Spleen (tissue), 11 donors: ENCODE data around the gene SETBP1. TPM values are rescaled to one million over a fixed set of nuclear protein-coding genes. Genes with fewer than 3 reads are reported as not detected.

Source experiments
- DNase-seq: peaks from one replicate; pipeline ENCODE4 v3.0.0-alpha.2; 2020
- H3K27ac ChIP-seq, 8 donors: fragments of 200-600 bp; sonication (generic) in 7 of 8; 1 replicate in 4 of 8; 2 replicates in 4 of 8; pipeline versions ENCODE4 v1.5.0 to v1.8.0; 2016 to 2021; ENCODE audit warnings: inconsistent platforms in 4 of 8, mild to moderate bottlenecking in 4 of 8, moderate library complexity in 1 of 8
- H3K27me3 ChIP-seq, 7 donors: fragments of 200-600 bp; sonication (generic) in 6 of 7; replicated peaks in 1 of 7; 1 replicate in 4 of 7; 2 replicates in 3 of 7; pipeline versions ENCODE4 v1.5.0 to v1.8.0; 2016 to 2021; ENCODE audit warnings: inconsistent platforms in 3 of 7, mild to moderate bottlenecking in 1 of 7
- H3K36me3 ChIP-seq, 6 donors: fragments of 200-600 bp; sonication (generic) in 5 of 6; 1 replicate in 4 of 6; 2 replicates in 2 of 6; pipeline versions ENCODE4 v1.5.0 to v1.8.0; 2016 to 2021; ENCODE audit warnings: inconsistent platforms in 2 of 6
- H3K4me1 ChIP-seq, 6 donors: fragments of 200-600 bp; sonication (generic) in 5 of 6; 1 replicate in 3 of 6; 2 replicates in 3 of 6; pipeline versions ENCODE4 v1.5.0 to v1.8.0; 2016 to 2021; ENCODE audit warnings: inconsistent platforms in 3 of 6
- H3K4me3 ChIP-seq, 8 donors: fragments of 200-600 bp; sonication (generic) in 7 of 8; 1 replicate in 4 of 8; 2 replicates in 4 of 8; pipeline versions ENCODE4 v1.5.0 to v1.8.0; 2016 to 2021; ENCODE audit warnings: inconsistent platforms in 4 of 8, mild to moderate bottlenecking in 4 of 8, moderate library complexity in 2 of 8
- H3K9me3 ChIP-seq, 8 donors: fragments of 200-600 bp; sonication (generic) in 7 of 8; 1 replicate in 4 of 8; 2 replicates in 4 of 8; pipeline versions ENCODE4 v1.5.0 to v1.8.0; 2016 to 2021; ENCODE audit warnings: inconsistent platforms in 4 of 8
- CTCF ChIP-seq, 11 experiments: fragments of 200-600 bp in 7 of 11; fragments of 450-650 bp in 4 of 11; sonication (generic) in 4 of 11; IDR thresholded peaks in 8 of 11; conservative IDR thresholded peaks in 3 of 11; 1 replicate in 7 of 11; 2 replicates in 4 of 11; pipeline versions ENCODE4 v1.4.0 to v1.8.0; 2016 to 2021; ENCODE audit warnings: antibody characterized with exemption in 11 of 11, inconsistent platforms in 4 of 11, mild to moderate bottlenecking in 1 of 11
- POLR2A ChIP-seq, 3 donors: fragments of 450-650 bp; IDR thresholded peaks; one replicate each; pipeline ENCODE4 v1.5.1; 2017; ENCODE audit warnings: antibody characterized with exemption in 3 of 3, mild to moderate bottlenecking in 1 of 3
- POLR2AphosphoS5 ChIP-seq, 3 donors: sonication (generic); formaldehyde crosslinking; IDR thresholded peaks; one replicate each; pipeline ENCODE4 v1.5.1; 2017; ENCODE audit warnings: antibody characterized with exemption in 3 of 3
- whole genome bisulfite sequencing, 5 donors: extraction: QIAGEN DNeasy Blood & Tissue Kit in 3 of 5; methylation state at CpG; one replicate each; pipeline versions ENCODE4 v1.1.5 to v1.1.7; 2013 to 2018; 5-methylcytosine and 5-hydroxymethylcytosine counted together
- intact Hi-C: fragments of 100-400 bp; cut with DNase I; formaldehyde crosslinking; loops from one replicate; pipeline ENCODE4 v1.15.0; 2023; ENCODE audit warnings: low total_unique reads
- polyA plus RNA-seq, 3 donors: library from polyadenylated mRNA; stranded (reverse); fragments of 200-250 nt; gene quantifications; one replicate each; pipeline ENCODE4 v1.2.1, GENCODE V29; 2013
- total RNA-seq, 7 donors: library from RNA; depleted of rRNA in 3 of 7; stranded (reverse); fragments of >200 nt in 3 of 7; fragmentation: NEBNext Ultra II Directional in 4 of 7; extraction: Animal tissue kit (Norgen Biotek cat#: 25700) in 4 of 7; gene quantifications; one replicate each; pipeline versions ENCODE4 v1.1.0 to v1.2.1, GENCODE V29; 2016 to 2021
- donor health status: healthy with polysubstance abuse.
- donor health status: DM: no; HTN: no; CAD: no; lungs with moderate emphysema.
- donor health status: DM: no; HTN: no; CAD: no.
- donor health status: Bipolar disorder and iron deficiency.
- donor health status: healthy.
- donor health status: DM: no; HTN: no; CAD: no.
- donor health status: DM: yes; HTN: yes; CAD: no.

Gene SETBP1
- total and polyA plus RNA-seq, 10 donors = 2.0 to 50.7 (median 33.1) TPM

- no peak for DNase-seq
- H3K4me3 ChIP-seq = no peak overlapping the region
- intact Hi-C loops = no loop called here
- H3K27me3 ChIP-seq = no peaks in the 10 kb centered on the region
- H3K9me3 ChIP-seq = peaks cover 0 to 1% (median 0%) of the 10 kb centered on the region in 8 donors
- WGBS, 5 donors = 95 to 99% (median 97%) methylated on average over 6 of the region's 6 CpGs
- no peak for TF ChIP-seq POLR2AphosphoS5 (IDR thresholded peaks at IDR 0.05)
- no peak overlapping the region for H3K27ac ChIP-seq
- H3K4me1 ChIP-seq = peaks cover 3 to 40% (median 14%) of the 10 kb centered on the region in 6 donors
- no peaks in the 10 kb centered on the region for H3K36me3 ChIP-seq
Measured at GRCh38 chr18:44896846-44897245, 216.2 kb downstream of the SETBP1 start.

GRCh38 chr18:44897411-44897810 lies 216.7 kb downstream of the SETBP1 start:
- TF ChIP-seq POLR2AphosphoS5 (IDR thresholded peaks at IDR 0.05) (no peak), POLR2A (IDR thresholded peaks at IDR 0.05) (no peak), CTCF (IDR thresholded peaks at IDR 0.05 in 8 of 11, conservative IDR thresholded peaks at IDR 0.05 in 3 of 11) (no peak)
- 91 to 94% (median 92%) methylated on average over 8 of the region's 8 CpGs for WGBS, 5 donors
- Histone ChIP-seq H3K27me3 (no peaks in the 10 kb centered on the region), H3K27ac (no peak overlapping the region), H3K4me3 (no peak overlapping the region), H3K4me1 (peaks cover 3 to 40% (median 14%) of the 10 kb centered on the region in 6 donors), H3K36me3 (no peaks in the 10 kb centered on the region), H3K9me3 (no peaks in the 10 kb centered on the region)
- DNase-seq = no peak
- intact Hi-C loops = no loop called here

GRCh38 chr18:44897816-44898215 lies 217.1 kb downstream of the SETBP1 start:
- no peak overlapping the region for H3K4me3 ChIP-seq
- no peak for TF ChIP-seq POLR2AphosphoS5 (IDR thresholded peaks at IDR 0.05)
- no peak for TF ChIP-seq CTCF (IDR thresholded peaks at IDR 0.05 in 8 of 11, conservative IDR thresholded peaks at IDR 0.05 in 3 of 11)
- TF ChIP-seq POLR2A (IDR thresholded peaks at IDR 0.05) = no peak
- intact Hi-C loops = no loop called here
- no peak for DNase-seq
- no peaks in the 10 kb centered on the region for H3K36me3 ChIP-seq
- H3K9me3 ChIP-seq = no peaks in the 10 kb centered on the region
- no peaks in the 10 kb centered on the region for H3K27me3 ChIP-seq
- peaks cover 3 to 40% (median 14%) of the 10 kb centered on the region in 6 donors for H3K4me1 ChIP-seq
- no peak overlapping the region for H3K27ac ChIP-seq

- Histone ChIP-seq H3K27me3 (no peaks in the 10 kb centered on the region), H3K4me1 (peaks cover 3 to 40% (median 14%) of the 10 kb centered on the region in 6 donors), H3K4me3 (no peak overlapping the region), H3K36me3 (no peaks in the 10 kb centered on the region), H3K9me3 (no peaks in the 10 kb centered on the region), H3K27ac (no peak overlapping the region)
- TF ChIP-seq POLR2A (IDR thresholded peaks at IDR 0.05) (no peak), POLR2AphosphoS5 (IDR thresholded peaks at IDR 0.05) (no peak), CTCF (IDR thresholded peaks at IDR 0.05 in 8 of 11, conservative IDR thresholded peaks at IDR 0.05 in 3 of 11) (no peak)
- no peak for DNase-seq
- intact Hi-C loops = no loop called here
- 66 to 79% (median 69%) methylated on average over 2 of the region's 2 CpGs for WGBS, 5 donors
Measured at GRCh38 chr18:44898498-44898897, 217.8 kb downstream of the SETBP1 start.

GRCh38 chr18:44899832-44900231 lies 219.1 kb downstream of the SETBP1 start:
- H3K27ac ChIP-seq = no peak overlapping the region
- no peaks in the 10 kb centered on the region for H3K27me3 ChIP-seq
- H3K4me3 ChIP-seq = no peak overlapping the region
- intact Hi-C loops = no loop called here
- no peak for DNase-seq
- no peaks in the 10 kb centered on the region for H3K36me3 ChIP-seq
- TF ChIP-seq POLR2AphosphoS5 (IDR thresholded peaks at IDR 0.05) (no peak), POLR2A (IDR thresholded peaks at IDR 0.05) (no peak), CTCF (IDR thresholded peaks at IDR 0.05 in 8 of 11, conservative IDR thresholded peaks at IDR 0.05 in 3 of 11) (no peak)
- peaks cover 0 to 4% (median 0%) of the 10 kb centered on the region in 8 donors for H3K9me3 ChIP-seq
- H3K4me1 ChIP-seq = peaks cover 0 to 31% (median 10%) of the 10 kb centered on the region in 6 donors
